Measurements from ENCODE around the gene TTC7B. TPM values are rescaled to one million over a fixed set of nuclear protein-coding genes. Genes with fewer than 3 reads are reported as not detected.
A peak's percentile ranks its signal among the peaks of the same experiment; 100 is the strongest.
"Not testable (repeated sequence)": the region's sequence is repeated elsewhere in the genome, so short reads cannot be mapped to it uniquely, and the experiment has no call there.

TTC7B gene
- total RNA-seq, 1 donor from 2014 or later, result 2.4 TPM

- H3K4me3 Mint-ChIP-seq, result no peak overlapping the region
- H3K27ac Mint-ChIP-seq, result no peak overlapping the region
- DNase-seq, result no peak
- peaks cover 3% of the 10 kb centered on the region for H3K4me1 Mint-ChIP-seq
- H3K36me3 Mint-ChIP-seq (ENCODE audit: low read depth), result no peaks in the 10 kb centered on the region
- intact Hi-C loops (cut with micrococcal nuclease), result loop anchor here (10.0 kb wide), 1 partner anchor 163 kb away; no protein-coding TSS in a partner anchor
- H3K27me3 Mint-ChIP-seq, result no peaks in the 10 kb centered on the region
- peaks cover 14% of the 10 kb centered on the region for H3K9me3 Mint-ChIP-seq
Observed at GRCh38 chr14:90531497-90531896, 284.7 kb downstream of the TTC7B start.

DNA sequence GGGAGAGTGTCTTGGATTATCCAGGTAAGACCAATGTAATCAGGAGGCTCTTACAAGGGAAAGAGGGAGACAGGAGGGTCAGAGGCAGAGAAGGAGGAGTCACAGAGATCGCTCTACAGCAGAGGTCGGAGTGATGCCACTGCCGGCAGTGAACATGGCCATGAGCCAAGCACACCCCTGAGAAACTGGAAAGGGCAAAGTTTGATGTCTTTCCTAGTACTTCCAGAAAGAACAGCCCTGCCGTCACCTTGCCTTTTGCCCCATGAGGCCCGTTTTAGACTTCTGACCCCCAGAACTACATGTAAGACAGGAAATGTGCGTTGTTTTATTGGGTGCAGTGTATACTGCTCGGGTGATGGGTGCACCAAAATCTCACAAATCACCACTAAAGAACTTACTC, 285.7 kb downstream of the TTC7B start:
- no peaks in the 10 kb centered on the region for H3K27me3 Mint-ChIP-seq
- H3K27ac Mint-ChIP-seq, result no peak overlapping the region
- intact Hi-C loops (cut with micrococcal nuclease), result loop anchor here (10.0 kb wide), 1 partner anchor 164 kb away; no protein-coding TSS in a partner anchor
- H3K4me3 Mint-ChIP-seq, result no peak overlapping the region
- no peaks in the 10 kb centered on the region for H3K36me3 Mint-ChIP-seq (ENCODE audit: low read depth)
- DNase-seq, result no peak
- peaks cover 3% of the 10 kb centered on the region for H3K4me1 Mint-ChIP-seq
- H3K9me3 Mint-ChIP-seq, result peaks cover 14% of the 10 kb centered on the region

GRCh38 chr14:90527978-90528377, 288.3 kb downstream of the TTC7B start:
- no peaks in the 10 kb centered on the region for H3K36me3 Mint-ChIP-seq (ENCODE audit: low read depth)
- no peak overlapping the region for H3K4me3 Mint-ChIP-seq
- H3K4me1 Mint-ChIP-seq, result no peaks in the 10 kb centered on the region
- DNase-seq, result no peak
- H3K27ac Mint-ChIP-seq, result no peak overlapping the region
- no peaks in the 10 kb centered on the region for H3K27me3 Mint-ChIP-seq
- peaks cover 14% of the 10 kb centered on the region for H3K9me3 Mint-ChIP-seq
- intact Hi-C loops (cut with micrococcal nuclease), result no loop called here

DNA sequence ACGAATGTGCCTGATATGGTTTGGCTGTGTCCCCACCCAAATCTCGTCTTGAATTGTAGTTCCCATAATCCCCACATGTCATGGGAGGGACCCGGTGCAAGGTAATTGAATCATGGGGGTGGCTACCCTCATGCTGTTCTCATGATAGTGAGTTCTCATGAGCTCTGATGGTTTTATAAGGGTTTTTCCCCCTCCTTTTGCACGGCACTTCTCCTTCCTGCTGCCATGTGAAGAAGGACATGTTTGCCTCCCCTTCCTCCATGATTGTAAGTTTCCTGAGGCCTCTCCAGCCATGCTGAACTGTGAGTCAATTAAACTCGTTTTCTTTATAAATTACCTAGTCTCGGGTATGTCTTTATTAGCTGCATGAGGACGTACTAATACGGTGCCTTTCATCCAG, 289.7 kb downstream of the TTC7B start:
- H3K4me1 Mint-ChIP-seq; intact Hi-C loops (cut with micrococcal nuclease); H3K36me3 Mint-ChIP-seq (ENCODE audit: low read depth); DNase-seq; H3K4me3 Mint-ChIP-seq; H3K27me3 Mint-ChIP-seq; H3K27ac Mint-ChIP-seq: not testable (repeated sequence)
- H3K9me3 Mint-ChIP-seq, result peaks cover 14% of the 10 kb centered on the region

- H3K4me1 Mint-ChIP-seq; DNase-seq; H3K4me3 Mint-ChIP-seq; H3K27ac Mint-ChIP-seq; intact Hi-C loops (cut with micrococcal nuclease); H3K36me3 Mint-ChIP-seq (ENCODE audit: low read depth); H3K27me3 Mint-ChIP-seq: not testable (repeated sequence)
- H3K9me3 Mint-ChIP-seq, result peaks cover 14% of the 10 kb centered on the region
Observed at GRCh38 chr14:90525353-90526028, 290.7 kb downstream of the TTC7B start.

GRCh38 chr14:90523961-90524875, 292.0 kb downstream of the TTC7B start:
- Mint-ChIP-seq H3K36me3 (ENCODE audit: low read depth) (no peaks in the 10 kb centered on the region), H3K27me3 (no peaks in the 10 kb centered on the region), H3K4me3 (no peak overlapping the region), H3K4me1 (no peaks in the 10 kb centered on the region), H3K9me3 (peaks cover 14% of the 10 kb centered on the region), H3K27ac (no peak overlapping the region)
- no peak for DNase-seq
- intact Hi-C loops (cut with micrococcal nuclease), result no loop called here

GRCh38 chr14:90523544-90523943, 292.7 kb downstream of the TTC7B start:
- Mint-ChIP-seq H3K4me3 (no peak overlapping the region), H3K27ac (no peak overlapping the region), H3K9me3 (peaks cover 11% of the 10 kb centered on the region), H3K27me3 (no peaks in the 10 kb centered on the region), H3K36me3 (ENCODE audit: low read depth) (no peaks in the 10 kb centered on the region), H3K4me1 (no peaks in the 10 kb centered on the region)
- DNase-seq, result no peak
- intact Hi-C loops (cut with micrococcal nuclease), result no loop called here

- H3K9me3 Mint-ChIP-seq, result peaks cover 9% of the 10 kb centered on the region
- no peak overlapping the region for H3K4me3 Mint-ChIP-seq
- no peak overlapping the region for H3K27ac Mint-ChIP-seq
- no peaks in the 10 kb centered on the region for H3K27me3 Mint-ChIP-seq
- intact Hi-C loops (cut with micrococcal nuclease), result no loop called here
- no peak for DNase-seq
- no peaks in the 10 kb centered on the region for H3K4me1 Mint-ChIP-seq
- no peaks in the 10 kb centered on the region for H3K36me3 Mint-ChIP-seq (ENCODE audit: low read depth)
Observed at GRCh38 chr14:90522571-90523191, 293.5 kb downstream of the TTC7B start.

- intact Hi-C loops (cut with micrococcal nuclease), result no loop called here
- no peak for DNase-seq
- no peaks in the 10 kb centered on the region for H3K4me1 Mint-ChIP-seq
- peaks cover 5% of the 10 kb centered on the region for H3K9me3 Mint-ChIP-seq
- H3K36me3 Mint-ChIP-seq (ENCODE audit: low read depth), result no peaks in the 10 kb centered on the region
- H3K27ac Mint-ChIP-seq, result no peak overlapping the region
- H3K4me3 Mint-ChIP-seq, result no peak overlapping the region
- H3K27me3 Mint-ChIP-seq, result no peaks in the 10 kb centered on the region
Observed at GRCh38 chr14:90521930-90522483, 294.2 kb downstream of the TTC7B start.

DNA sequence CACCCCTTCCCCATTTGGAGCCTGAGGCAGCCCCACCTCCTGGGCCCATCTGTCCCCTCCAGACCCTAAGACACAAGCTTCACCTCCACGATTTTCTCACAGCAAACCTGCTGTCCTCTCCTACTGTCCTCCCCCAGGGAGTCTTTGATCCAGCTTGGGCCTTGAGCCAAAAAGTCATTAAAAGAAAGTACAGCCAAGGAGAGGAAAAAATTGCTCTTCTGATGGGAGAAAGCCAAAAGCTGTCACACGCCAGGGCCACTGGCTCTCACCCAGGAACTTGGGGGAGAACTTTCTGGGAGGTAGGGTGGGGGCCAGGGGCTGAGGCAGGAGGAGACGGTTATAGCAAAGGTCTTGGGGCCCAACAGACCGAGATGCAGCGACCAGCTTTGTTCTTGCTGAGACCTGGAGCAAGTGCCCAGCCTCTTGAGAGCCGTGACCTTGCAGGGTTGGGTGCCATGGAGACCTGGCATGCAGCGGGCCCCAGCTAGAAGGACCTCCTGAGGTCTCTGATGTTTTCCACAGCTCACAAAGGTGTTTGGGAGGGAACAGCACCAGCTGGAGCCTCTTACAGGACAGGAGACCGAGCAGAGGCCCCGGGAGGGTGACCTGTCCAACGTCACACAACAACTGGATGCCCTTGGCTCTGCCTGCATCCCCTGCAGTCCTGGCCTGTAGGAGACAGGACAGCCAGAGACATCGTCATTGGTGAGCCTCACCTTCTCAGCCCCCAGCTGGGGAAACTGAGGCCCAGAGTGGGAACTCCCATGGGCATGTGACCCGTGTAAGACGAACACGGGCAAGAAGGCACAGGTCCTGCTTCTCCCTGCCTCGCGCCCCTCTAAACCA, 294.9 kb downstream of the TTC7B start:
- no peaks in the 10 kb centered on the region for H3K36me3 Mint-ChIP-seq (ENCODE audit: low read depth)
- H3K4me3 Mint-ChIP-seq, result no peak overlapping the region
- H3K27ac Mint-ChIP-seq, result no peak overlapping the region
- H3K9me3 Mint-ChIP-seq, result no peaks in the 10 kb centered on the region
- H3K27me3 Mint-ChIP-seq, result no peaks in the 10 kb centered on the region
- H3K4me1 Mint-ChIP-seq, result no peaks in the 10 kb centered on the region
- no peak for DNase-seq
- intact Hi-C loops (cut with micrococcal nuclease), result no loop called here

GRCh38 chr14:90520326-90520725, 295.9 kb downstream of the TTC7B start:
- no peak overlapping the region for H3K4me3 Mint-ChIP-seq
- H3K36me3 Mint-ChIP-seq (ENCODE audit: low read depth), result no peaks in the 10 kb centered on the region
- no peaks in the 10 kb centered on the region for H3K9me3 Mint-ChIP-seq
- no peak overlapping the region for H3K27ac Mint-ChIP-seq
- H3K4me1 Mint-ChIP-seq, result no peaks in the 10 kb centered on the region
- no peak for DNase-seq
- intact Hi-C loops (cut with micrococcal nuclease), result no loop called here
- no peaks in the 10 kb centered on the region for H3K27me3 Mint-ChIP-seq

DNA sequence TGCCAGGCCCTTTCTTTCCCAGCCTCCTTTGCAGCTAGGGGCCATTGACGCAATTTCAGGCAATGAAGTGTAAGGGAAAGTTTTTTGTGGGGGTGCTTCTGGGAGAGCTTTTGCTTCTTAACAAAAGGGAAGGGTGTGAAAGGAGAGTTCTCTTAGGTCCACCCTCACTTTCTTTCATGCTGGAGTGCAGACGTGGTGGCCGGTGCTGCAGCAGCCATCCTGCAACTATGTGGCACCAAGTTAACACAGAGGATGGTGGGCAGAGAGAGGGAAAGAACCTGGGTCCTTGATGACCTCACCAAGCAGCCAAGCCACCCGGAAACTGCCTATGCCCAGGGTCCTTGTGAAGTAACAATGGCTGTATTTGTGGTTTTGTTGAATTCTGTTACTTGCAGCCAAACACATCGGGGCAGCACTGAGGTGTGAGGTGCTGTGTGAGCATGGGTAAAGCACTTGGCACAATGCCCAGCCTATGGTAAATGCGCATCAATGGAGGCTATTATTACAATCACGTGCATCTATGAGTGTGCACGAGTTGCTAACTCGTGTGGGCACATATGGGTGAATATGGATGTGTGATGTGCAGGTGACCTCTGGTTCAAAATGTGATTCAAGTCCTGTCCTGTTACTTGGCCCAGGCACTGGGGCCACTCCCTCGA, 296.8 kb downstream of the TTC7B start:
- H3K9me3 Mint-ChIP-seq, result no peaks in the 10 kb centered on the region
- no peak overlapping the region for H3K4me3 Mint-ChIP-seq
- intact Hi-C loops (cut with micrococcal nuclease), result loop anchor here (2.0 to 5.0 kb wide), 2 partner anchors 152 to 219 kb away; no protein-coding TSS in a partner anchor
- no peak for DNase-seq
- no peaks in the 10 kb centered on the region for H3K36me3 Mint-ChIP-seq (ENCODE audit: low read depth)
- H3K4me1 Mint-ChIP-seq, result no peaks in the 10 kb centered on the region
- no peaks in the 10 kb centered on the region for H3K27me3 Mint-ChIP-seq
- no peak overlapping the region for H3K27ac Mint-ChIP-seq

DNA sequence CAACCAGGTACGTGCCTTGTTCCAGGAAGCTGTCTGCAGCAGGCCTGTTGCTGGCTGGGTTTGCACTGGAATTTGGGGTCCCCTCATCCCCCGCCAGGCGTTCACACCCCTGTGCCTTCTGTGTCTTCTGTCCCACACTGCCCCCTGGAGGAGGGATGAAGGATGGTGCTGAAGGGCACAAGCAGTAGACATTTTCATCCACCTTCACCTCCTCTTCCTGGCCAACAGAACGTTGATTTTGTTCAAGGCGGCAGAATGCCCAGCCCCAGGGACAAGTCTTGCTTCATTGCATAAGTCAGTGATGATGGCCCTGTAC, 297.3 kb downstream of the TTC7B start:
- H3K27me3 Mint-ChIP-seq, result no peaks in the 10 kb centered on the region
- H3K36me3 Mint-ChIP-seq (ENCODE audit: low read depth), result no peaks in the 10 kb centered on the region
- H3K27ac Mint-ChIP-seq, result no peak overlapping the region
- intact Hi-C loops (cut with micrococcal nuclease), result loop anchor here (2.0 to 5.0 kb wide), 2 partner anchors 152 to 218 kb away; no protein-coding TSS in a partner anchor
- DNase-seq, result peak; percentile 85
- H3K4me1 Mint-ChIP-seq, result no peaks in the 10 kb centered on the region
- H3K4me3 Mint-ChIP-seq, result no peak overlapping the region
- H3K9me3 Mint-ChIP-seq, result no peaks in the 10 kb centered on the region
